HEK293 (cell line): Measurements from ENCODE around the gene HINFP.

ENCODE experiments used
- BCL11B ChIP-seq: fragments of 450-650 bp; formaldehyde crosslinking; IDR thresholded peaks from 2 replicates; pipeline ENCODE4 v1.5.1; 2016; ENCODE audit warnings: low read depth, missing biosample characterization, missing genetic modification characterization
- GLIS1 ChIP-seq: fragments of 450-650 bp; formaldehyde crosslinking; IDR thresholded peaks from 2 replicates; pipeline ENCODE4 v1.5.1; 2016; ENCODE audit warnings: missing biosample characterization, missing genetic modification characterization
- GLIS2 ChIP-seq: fragments of 450-650 bp; formaldehyde crosslinking; IDR thresholded peaks from 2 replicates; pipeline ENCODE4 v1.5.1; 2016; ENCODE audit warnings: missing biosample characterization, missing genetic modification characterization
- PRDM1 ChIP-seq: fragments of 450-650 bp; formaldehyde crosslinking; IDR thresholded peaks from 2 replicates; pipeline ENCODE4; 2016; ENCODE audit warnings: missing biosample characterization, missing genetic modification characterization
- SP7 ChIP-seq: fragments of 450-650 bp; formaldehyde crosslinking; IDR thresholded peaks from 2 replicates; pipeline ENCODE4 v1.5.1; 2016; ENCODE audit warnings: missing biosample characterization, missing genetic modification characterization
- ZBTB7A ChIP-seq: fragments of 450-650 bp; formaldehyde crosslinking; IDR thresholded peaks from 2 replicates; pipeline ENCODE4 v1.5.1; 2016; ENCODE audit warnings: low read depth, missing biosample characterization, missing genetic modification characterization
- ZNF10 ChIP-seq: fragments of 450-650 bp; formaldehyde crosslinking; IDR thresholded peaks from 2 replicates; pipeline ENCODE4 v1.5.1; 2017; ENCODE audit warnings: missing biosample characterization, missing genetic modification characterization
- ZNF133 ChIP-seq: fragments of 450-650 bp; formaldehyde crosslinking; IDR thresholded peaks from 2 replicates; pipeline ENCODE4 v1.5.1; 2016; ENCODE audit warnings: missing biosample characterization, missing genetic modification characterization
- ZNF184 ChIP-seq: fragments of 450-650 bp; IDR thresholded peaks from 2 replicates; pipeline ENCODE4 v1.5.1; 2018; ENCODE audit warnings: missing biosample characterization, mild to moderate bottlenecking, missing genetic modification characterization
- ZNF223 ChIP-seq: fragments of 450-650 bp; formaldehyde crosslinking; IDR thresholded peaks from 2 replicates; pipeline ENCODE4 v1.5.1; 2016; ENCODE audit warnings: missing biosample characterization, missing genetic modification characterization
- ZNF239 ChIP-seq: fragments of 450-650 bp; formaldehyde crosslinking; IDR thresholded peaks from 2 replicates; pipeline ENCODE4 v1.5.1; 2016; ENCODE audit warnings: missing biosample characterization, missing genetic modification characterization
- ZNF24 ChIP-seq: fragments of 450-650 bp; formaldehyde crosslinking; IDR thresholded peaks from 2 replicates; pipeline ENCODE4 v1.5.1; 2016; ENCODE audit warnings: missing biosample characterization, missing genetic modification characterization
- ZNF311 ChIP-seq: fragments of 450-650 bp; formaldehyde crosslinking; IDR thresholded peaks from 2 replicates; pipeline ENCODE4 v1.5.1; 2017; ENCODE audit warnings: missing biosample characterization, missing genetic modification characterization, borderline replicate concordance
- ZNF335 ChIP-seq: fragments of 450-650 bp; formaldehyde crosslinking; conservative IDR thresholded peaks from 2 replicates; pipeline ENCODE4 v1.5.1; 2016; ENCODE audit warnings: missing biosample characterization, missing genetic modification characterization
- ZNF341 ChIP-seq: fragments of 450-650 bp; formaldehyde crosslinking; IDR thresholded peaks from 2 replicates; pipeline ENCODE4; 2016; ENCODE audit warnings: low read depth, missing biosample characterization, missing genetic modification characterization
- ZNF37A ChIP-seq: fragments of 450-650 bp; IDR thresholded peaks from 2 replicates; pipeline ENCODE4 v1.5.1; 2018; ENCODE audit warnings: missing biosample characterization, missing genetic modification characterization
- ZNF473 ChIP-seq: fragments of 450-650 bp; formaldehyde crosslinking; IDR thresholded peaks from 2 replicates; pipeline ENCODE4 v1.5.1; 2017; ENCODE audit warnings: missing biosample characterization, missing genetic modification characterization
- ZNF660 ChIP-seq: fragments of 450-650 bp; IDR thresholded peaks from 2 replicates; pipeline ENCODE4 v1.5.1; 2018; ENCODE audit warnings: missing biosample characterization, mild to moderate bottlenecking, missing genetic modification characterization
- ZNF664 ChIP-seq: fragments of 450-650 bp; formaldehyde crosslinking; IDR thresholded peaks from 2 replicates; pipeline ENCODE4 v1.5.1; 2016; ENCODE audit warnings: missing biosample characterization, missing genetic modification characterization
- TF ChIP-seq, protein P1 (sequence below): fragments of 450-650 bp; formaldehyde crosslinking; IDR thresholded peaks from 2 replicates; pipeline ENCODE4 v1.5.1; 2016; ENCODE audit warnings: missing biosample characterization, missing genetic modification characterization, borderline replicate concordance
- TF ChIP-seq, protein P2 (sequence below): fragments of 450-650 bp; IDR thresholded peaks from 2 replicates; pipeline ENCODE4 v1.5.1; 2018; ENCODE audit warnings: missing biosample characterization, mild to moderate bottlenecking, missing genetic modification characterization
- TF ChIP-seq, protein P3 (sequence below): fragments of 450-650 bp; formaldehyde crosslinking; optimal IDR thresholded peaks from 2 replicates; pipeline ENCODE3; 2016; ENCODE audit warnings: missing biosample characterization, mild to moderate bottlenecking, missing genetic modification characterization
- TF ChIP-seq, protein P4 (sequence below): fragments of 450-650 bp; formaldehyde crosslinking; IDR thresholded peaks from 2 replicates; pipeline ENCODE4 v1.5.1; 2016; ENCODE audit warnings: missing biosample characterization, missing genetic modification characterization
- TF ChIP-seq, protein P5 (sequence below): fragments of 450-650 bp; formaldehyde crosslinking; IDR thresholded peaks from 2 replicates; pipeline ENCODE4 v1.5.1; 2016; ENCODE audit warnings: missing biosample characterization, missing genetic modification characterization
- TF ChIP-seq, protein P6 (sequence below): fragments of 450-650 bp; formaldehyde crosslinking; IDR thresholded peaks from 2 replicates; pipeline ENCODE4 v1.5.1; 2017; ENCODE audit warnings: missing biosample characterization, mild to moderate bottlenecking, missing genetic modification characterization, moderate library complexity
- TF ChIP-seq, protein P7 (sequence below): fragments of 450-650 bp; formaldehyde crosslinking; IDR thresholded peaks from 2 replicates; pipeline ENCODE4 v1.5.1; 2016; ENCODE audit warnings: missing biosample characterization, missing genetic modification characterization

HINFP gene

DNA sequence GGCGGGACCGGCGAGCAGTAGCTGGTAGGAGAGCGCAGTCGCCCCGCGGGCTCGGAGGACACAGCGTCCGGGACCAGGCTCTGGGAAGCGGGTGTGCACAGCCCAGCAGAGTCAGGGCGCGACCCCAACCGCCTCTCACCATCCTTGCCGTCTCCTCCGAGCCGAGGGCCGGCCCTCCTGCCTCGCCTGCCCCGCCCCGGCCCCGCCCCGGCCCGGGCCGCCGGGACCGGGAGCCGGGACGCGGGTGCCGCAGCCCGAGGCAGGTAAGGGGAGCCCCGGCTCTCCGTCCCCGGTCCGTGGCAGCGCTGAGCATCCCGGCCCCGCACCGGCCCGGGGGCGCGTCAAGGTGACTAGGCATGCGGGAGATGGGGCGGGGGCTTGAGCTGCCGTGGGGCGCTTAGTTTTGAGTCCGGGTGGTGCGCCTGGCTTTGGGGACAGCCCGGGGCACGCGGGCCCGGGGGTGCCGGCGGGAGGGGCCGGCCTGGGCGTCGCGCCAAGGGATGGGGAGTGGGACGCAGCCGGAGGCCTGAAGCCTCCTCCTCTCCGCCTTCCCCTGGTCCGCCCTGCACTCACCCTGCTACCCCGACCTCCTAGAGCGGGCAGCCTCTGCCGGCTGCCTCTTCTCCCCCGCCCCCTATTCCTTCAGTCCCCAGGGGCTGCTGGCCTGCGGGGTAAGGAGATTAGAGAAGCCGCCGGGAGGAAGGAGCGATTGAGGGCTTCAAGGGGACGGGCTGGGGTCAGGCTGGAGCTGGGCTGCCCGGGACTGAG, 27.8 kb downstream of the HINFP start, which contains the start of gene ABCG4 (continued):
- TF ChIP-seq, protein P1, sequence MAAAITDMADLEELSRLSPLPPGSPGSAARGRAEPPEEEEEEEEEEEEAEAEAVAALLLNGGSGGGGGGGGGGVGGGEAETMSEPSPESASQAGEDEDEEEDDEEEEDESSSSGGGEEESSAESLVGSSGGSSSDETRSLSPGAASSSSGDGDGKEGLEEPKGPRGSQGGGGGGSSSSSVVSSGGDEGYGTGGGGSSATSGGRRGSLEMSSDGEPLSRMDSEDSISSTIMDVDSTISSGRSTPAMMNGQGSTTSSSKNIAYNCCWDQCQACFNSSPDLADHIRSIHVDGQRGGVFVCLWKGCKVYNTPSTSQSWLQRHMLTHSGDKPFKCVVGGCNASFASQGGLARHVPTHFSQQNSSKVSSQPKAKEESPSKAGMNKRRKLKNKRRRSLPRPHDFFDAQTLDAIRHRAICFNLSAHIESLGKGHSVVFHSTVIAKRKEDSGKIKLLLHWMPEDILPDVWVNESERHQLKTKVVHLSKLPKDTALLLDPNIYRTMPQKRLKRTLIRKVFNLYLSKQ, result no peak
- TF ChIP-seq ZNF10 (tag by site-specific recombination) (no peak), ZNF133 (tag by site-specific recombination) (no peak), SP7 (no peak), ZNF311 (tag by site-specific recombination) (no peak), ZNF239 (tag by site-specific recombination) (no peak), ZNF37A (tag by site-specific recombination) (no peak), BCL11B (tag by site-specific recombination) (no peak), ZNF660 (tag by site-specific recombination) (no peak), ZNF24 (tag by site-specific recombination) (no peak), GLIS2 (tag by site-specific recombination) (peak; percentile 55; the same call in 1 of the 2 replicates), GLIS1 (tag by site-specific recombination) (peak; percentile 82), ZNF184 (tag by site-specific recombination) (no peak), PRDM1 (tag by site-specific recombination) (no peak), ZNF473 (tag by site-specific recombination) (no peak), ZNF664 (tag by site-specific recombination) (no peak), ZBTB7A (no peak), ZNF335 (tag by site-specific recombination) (peak; percentile 22; the same call in 1 of the 2 replicates), ZNF341 (peak; percentile 85), ZNF223 (no peak)
- TF ChIP-seq, protein P2, sequence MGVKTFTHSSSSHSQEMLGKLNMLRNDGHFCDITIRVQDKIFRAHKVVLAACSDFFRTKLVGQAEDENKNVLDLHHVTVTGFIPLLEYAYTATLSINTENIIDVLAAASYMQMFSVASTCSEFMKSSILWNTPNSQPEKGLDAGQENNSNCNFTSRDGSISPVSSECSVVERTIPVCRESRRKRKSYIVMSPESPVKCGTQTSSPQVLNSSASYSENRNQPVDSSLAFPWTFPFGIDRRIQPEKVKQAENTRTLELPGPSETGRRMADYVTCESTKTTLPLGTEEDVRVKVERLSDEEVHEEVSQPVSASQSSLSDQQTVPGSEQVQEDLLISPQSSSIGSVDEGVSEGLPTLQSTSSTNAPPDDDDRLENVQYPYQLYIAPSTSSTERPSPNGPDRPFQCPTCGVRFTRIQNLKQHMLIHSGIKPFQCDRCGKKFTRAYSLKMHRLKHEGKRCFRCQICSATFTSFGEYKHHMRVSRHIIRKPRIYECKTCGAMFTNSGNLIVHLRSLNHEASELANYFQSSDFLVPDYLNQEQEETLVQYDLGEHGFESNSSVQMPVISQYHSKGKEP (tag by site-specific recombination), result no peak
- TF ChIP-seq, protein P3, sequence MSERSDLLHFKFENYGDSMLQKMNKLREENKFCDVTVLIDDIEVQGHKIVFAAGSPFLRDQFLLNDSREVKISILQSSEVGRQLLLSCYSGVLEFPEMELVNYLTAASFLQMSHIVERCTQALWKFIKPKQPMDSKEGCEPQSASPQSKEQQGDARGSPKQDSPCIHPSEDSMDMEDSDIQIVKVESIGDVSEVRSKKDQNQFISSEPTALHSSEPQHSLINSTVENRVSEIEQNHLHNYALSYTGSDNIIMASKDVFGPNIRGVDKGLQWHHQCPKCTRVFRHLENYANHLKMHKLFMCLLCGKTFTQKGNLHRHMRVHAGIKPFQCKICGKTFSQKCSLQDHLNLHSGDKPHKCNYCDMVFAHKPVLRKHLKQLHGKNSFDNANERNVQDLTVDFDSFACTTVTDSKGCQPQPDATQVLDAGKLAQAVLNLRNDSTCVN (tag by site-specific recombination), result peak; percentile 38
- TF ChIP-seq, protein P4, sequence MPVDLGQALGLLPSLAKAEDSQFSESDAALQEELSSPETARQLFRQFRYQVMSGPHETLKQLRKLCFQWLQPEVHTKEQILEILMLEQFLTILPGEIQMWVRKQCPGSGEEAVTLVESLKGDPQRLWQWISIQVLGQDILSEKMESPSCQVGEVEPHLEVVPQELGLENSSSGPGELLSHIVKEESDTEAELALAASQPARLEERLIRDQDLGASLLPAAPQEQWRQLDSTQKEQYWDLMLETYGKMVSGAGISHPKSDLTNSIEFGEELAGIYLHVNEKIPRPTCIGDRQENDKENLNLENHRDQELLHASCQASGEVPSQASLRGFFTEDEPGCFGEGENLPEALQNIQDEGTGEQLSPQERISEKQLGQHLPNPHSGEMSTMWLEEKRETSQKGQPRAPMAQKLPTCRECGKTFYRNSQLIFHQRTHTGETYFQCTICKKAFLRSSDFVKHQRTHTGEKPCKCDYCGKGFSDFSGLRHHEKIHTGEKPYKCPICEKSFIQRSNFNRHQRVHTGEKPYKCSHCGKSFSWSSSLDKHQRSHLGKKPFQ (tag by site-specific recombination), result no peak
- TF ChIP-seq, protein P5, sequence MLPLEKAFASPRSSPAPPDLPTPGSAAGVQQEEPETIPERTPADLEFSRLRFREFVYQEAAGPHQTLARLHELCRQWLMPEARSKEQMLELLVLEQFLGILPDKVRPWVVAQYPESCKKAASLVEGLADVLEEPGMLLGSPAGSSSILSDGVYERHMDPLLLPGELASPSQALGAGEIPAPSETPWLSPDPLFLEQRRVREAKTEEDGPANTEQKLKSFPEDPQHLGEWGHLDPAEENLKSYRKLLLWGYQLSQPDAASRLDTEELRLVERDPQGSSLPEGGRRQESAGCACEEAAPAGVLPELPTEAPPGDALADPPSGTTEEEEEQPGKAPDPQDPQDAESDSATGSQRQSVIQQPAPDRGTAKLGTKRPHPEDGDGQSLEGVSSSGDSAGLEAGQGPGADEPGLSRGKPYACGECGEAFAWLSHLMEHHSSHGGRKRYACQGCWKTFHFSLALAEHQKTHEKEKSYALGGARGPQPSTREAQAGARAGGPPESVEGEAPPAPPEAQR (tag by site-specific recombination), result no peak
- TF ChIP-seq, protein P6, sequence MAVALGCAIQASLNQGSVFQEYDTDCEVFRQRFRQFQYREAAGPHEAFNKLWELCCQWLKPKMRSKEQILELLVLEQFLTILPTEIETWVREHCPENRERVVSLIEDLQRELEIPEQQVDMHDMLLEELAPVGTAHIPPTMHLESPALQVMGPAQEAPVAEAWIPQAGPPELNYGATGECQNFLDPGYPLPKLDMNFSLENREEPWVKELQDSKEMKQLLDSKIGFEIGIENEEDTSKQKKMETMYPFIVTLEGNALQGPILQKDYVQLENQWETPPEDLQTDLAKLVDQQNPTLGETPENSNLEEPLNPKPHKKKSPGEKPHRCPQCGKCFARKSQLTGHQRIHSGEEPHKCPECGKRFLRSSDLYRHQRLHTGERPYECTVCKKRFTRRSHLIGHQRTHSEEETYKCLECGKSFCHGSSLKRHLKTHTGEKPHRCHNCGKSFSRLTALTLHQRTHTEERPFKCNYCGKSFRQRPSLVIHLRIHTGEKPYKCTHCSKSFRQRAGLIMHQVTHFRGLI (tag by site-specific recombination), result no peak
- TF ChIP-seq, protein P7, sequence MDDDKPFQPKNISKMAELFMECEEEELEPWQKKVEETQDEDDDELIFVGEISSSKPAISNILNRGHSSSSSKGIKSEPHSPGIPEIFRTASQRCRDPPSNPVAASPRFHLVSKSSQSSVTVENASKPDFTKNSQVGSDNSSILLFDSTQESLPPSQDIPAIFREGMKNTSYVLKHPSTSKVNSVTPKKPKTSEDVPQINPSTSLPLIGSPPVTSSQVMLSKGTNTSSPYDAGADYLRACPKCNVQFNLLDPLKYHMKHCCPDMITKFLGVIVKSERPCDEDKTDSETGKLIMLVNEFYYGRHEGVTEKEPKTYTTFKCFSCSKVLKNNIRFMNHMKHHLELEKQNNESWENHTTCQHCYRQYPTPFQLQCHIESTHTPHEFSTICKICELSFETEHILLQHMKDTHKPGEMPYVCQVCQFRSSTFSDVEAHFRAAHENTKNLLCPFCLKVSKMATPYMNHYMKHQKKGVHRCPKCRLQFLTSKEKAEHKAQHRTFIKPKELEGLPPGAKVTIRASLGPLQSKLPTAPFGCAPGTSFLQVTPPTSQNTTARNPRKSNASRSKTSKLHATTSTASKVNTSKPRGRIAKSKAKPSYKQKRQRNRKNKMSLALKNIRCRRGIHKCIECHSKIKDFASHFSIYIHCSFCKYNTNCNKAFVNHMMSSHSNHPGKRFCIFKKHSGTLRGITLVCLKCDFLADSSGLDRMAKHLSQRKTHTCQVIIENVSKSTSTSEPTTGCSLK (tag by site-specific recombination), result no peak
